Measurements from ENCODE around the gene SHISA2.

DNA sequence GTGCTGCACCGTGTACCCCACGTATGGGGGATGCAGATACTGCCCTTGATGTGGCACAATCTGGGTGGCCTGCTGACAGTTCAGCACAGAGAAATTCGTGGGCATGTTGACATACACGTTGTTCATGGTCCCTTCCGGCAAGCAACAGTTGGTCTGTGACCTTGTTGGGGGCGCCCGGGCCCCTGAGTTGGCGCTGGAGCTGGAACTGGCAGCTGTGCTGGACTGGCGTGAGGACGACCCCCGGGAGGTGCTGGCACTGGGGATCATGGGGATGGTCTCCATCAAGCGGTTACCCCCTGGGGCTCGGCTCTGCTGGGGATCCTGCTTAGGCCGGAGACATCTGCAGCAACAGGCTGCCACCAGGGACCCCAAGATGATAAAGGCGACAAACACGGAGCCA is 5.2 kb downstream of the SHISA2 start:
- TF ChIP-seq EP300 (IDR thresholded peaks at IDR 0.05; ENCODE audit: borderline replicate concordance) (no peak), NFIC (IDR thresholded peaks at IDR 0.05) (no peak), FOXM1 (IDR thresholded peaks at IDR 0.05; ENCODE audit: borderline replicate concordance, low read depth) (no peak)
